CD4-positive, alpha-beta T cell treated with Interleukin-6 at 100 ng/mL for 8 hours (primary cell): ENCODE data around the gene PEPD.

Source experiments
- DNase-seq: peaks from one replicate; pipeline ENCODE4 v3.0.0-alpha.2; 2020; ENCODE audit warnings: mixed read lengths, low spot score

Gene PEPD

GRCh38 chr19:33472691-33473652 lies 48.6 kb downstream of the PEPD start:
- no peak for DNase-seq

- no peak for DNase-seq
Measured at GRCh38 chr19:33472226-33472625, 49.4 kb downstream of the PEPD start.

- DNase-seq, result no peak
Measured at GRCh38 chr19:33471111-33471996, 50.2 kb downstream of the PEPD start.

GRCh38 chr19:33470686-33471085 lies 50.9 kb downstream of the PEPD start:
- no peak for DNase-seq

- no peak for DNase-seq
Measured at GRCh38 chr19:33470040-33470330, 51.6 kb downstream of the PEPD start.

- no peak for DNase-seq
Measured at GRCh38 chr19:33469171-33470039, 52.2 kb downstream of the PEPD start.

- no peak for DNase-seq
Measured at GRCh38 chr19:33468361-33469170, 53.0 kb downstream of the PEPD start.

- DNase-seq, result no peak
Measured at GRCh38 chr19:33467851-33468250, 53.7 kb downstream of the PEPD start.

- DNase-seq, result no peak
Measured at GRCh38 chr19:33465834-33466233, 55.8 kb downstream of the PEPD start.

GRCh38 chr19:33465371-33465770 lies 56.2 kb downstream of the PEPD start:
- no peak for DNase-seq

- DNase-seq, result no peak
Measured at GRCh38 chr19:33464733-33465115, 56.9 kb downstream of the PEPD start.

- DNase-seq, result no peak
Measured at GRCh38 chr19:33464010-33464732, 57.4 kb downstream of the PEPD start.

GRCh38 chr19:33463199-33463598 lies 58.4 kb downstream of the PEPD start:
- DNase-seq, result no peak

GRCh38 chr19:33462112-33462791 lies 59.3 kb downstream of the PEPD start:
- no peak for DNase-seq

- no peak for DNase-seq
Measured at GRCh38 chr19:33461256-33462111, 60.1 kb downstream of the PEPD start.

GRCh38 chr19:33460221-33460908 lies 61.2 kb downstream of the PEPD start:
- DNase-seq, result no peak

GRCh38 chr19:33459222-33460090 lies 62.1 kb downstream of the PEPD start:
- no peak for DNase-seq
